ENCODE results near the gene RGS6.

RGS6 gene

GRCh38 chr14:72094844-72095582 is 162.8 kb downstream of the RGS6 start:
- no peak for DNase-seq (ENCODE audit: low read depth in 2 of 2)
- TF ChIP-seq, protein P1, sequence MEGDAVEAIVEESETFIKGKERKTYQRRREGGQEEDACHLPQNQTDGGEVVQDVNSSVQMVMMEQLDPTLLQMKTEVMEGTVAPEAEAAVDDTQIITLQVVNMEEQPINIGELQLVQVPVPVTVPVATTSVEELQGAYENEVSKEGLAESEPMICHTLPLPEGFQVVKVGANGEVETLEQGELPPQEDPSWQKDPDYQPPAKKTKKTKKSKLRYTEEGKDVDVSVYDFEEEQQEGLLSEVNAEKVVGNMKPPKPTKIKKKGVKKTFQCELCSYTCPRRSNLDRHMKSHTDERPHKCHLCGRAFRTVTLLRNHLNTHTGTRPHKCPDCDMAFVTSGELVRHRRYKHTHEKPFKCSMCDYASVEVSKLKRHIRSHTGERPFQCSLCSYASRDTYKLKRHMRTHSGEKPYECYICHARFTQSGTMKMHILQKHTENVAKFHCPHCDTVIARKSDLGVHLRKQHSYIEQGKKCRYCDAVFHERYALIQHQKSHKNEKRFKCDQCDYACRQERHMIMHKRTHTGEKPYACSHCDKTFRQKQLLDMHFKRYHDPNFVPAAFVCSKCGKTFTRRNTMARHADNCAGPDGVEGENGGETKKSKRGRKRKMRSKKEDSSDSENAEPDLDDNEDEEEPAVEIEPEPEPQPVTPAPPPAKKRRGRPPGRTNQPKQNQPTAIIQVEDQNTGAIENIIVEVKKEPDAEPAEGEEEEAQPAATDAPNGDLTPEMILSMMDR (IDR thresholded peaks at IDR 0.05; ENCODE audit: low read depth, low read length): no peak
- H3K4me3 ChIP-seq (replicated peaks in 1 of 2; ENCODE audit: low read depth in 2 of 2, low read length in 2 of 2): no peak overlapping the region

DNA sequence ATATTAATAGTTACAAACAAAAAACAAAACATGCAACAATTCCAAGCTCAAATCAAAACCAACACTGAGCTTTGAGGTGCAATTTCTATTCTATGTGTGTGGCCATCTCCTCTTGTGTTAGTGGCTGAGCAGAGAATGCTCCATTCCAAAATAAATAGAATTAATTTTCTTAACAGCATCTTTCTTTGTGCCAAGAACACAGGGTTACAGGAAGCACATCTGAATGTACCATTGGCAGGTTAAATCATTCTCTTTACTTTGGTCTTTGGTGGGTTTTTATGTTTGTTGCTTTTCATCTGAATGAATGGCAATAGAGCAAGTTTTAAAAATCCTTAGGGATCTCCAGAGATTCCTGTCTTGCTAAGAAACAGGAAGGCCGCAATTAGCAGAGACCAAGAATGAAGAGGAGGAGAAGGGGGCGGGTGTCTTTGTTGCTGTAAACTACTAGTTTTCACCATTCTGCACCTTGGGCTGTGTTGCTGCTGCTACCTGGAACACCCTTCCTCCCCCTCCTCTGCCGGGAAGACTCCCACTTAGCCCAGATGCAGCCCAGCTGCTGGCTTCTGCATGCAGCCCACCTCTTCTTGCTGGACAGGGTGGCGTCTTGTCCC is 165.0 kb downstream of the RGS6 start:
- DNase-seq (ENCODE audit: low read depth in 2 of 2): no peak
- H3K4me3 ChIP-seq (replicated peaks in 1 of 2; ENCODE audit: low read depth in 2 of 2, low read length in 2 of 2): no peak overlapping the region
- TF ChIP-seq, protein P1 (IDR thresholded peaks at IDR 0.05; ENCODE audit: low read depth, low read length): no peak

GRCh38 chr14:72098210-72098609 is 166.0 kb downstream of the RGS6 start:
- no peak overlapping the region for H3K4me3 ChIP-seq (replicated peaks in 1 of 2; ENCODE audit: low read depth in 2 of 2, low read length in 2 of 2)
- TF ChIP-seq, protein P1 (IDR thresholded peaks at IDR 0.05; ENCODE audit: low read depth, low read length): no peak
- DNase-seq (ENCODE audit: low read depth in 2 of 2): no peak

- TF ChIP-seq, protein P1 (IDR thresholded peaks at IDR 0.05; ENCODE audit: low read depth, low read length): no peak
- no peak for DNase-seq (ENCODE audit: low read depth in 2 of 2)
- no peak overlapping the region for H3K4me3 ChIP-seq (replicated peaks in 1 of 2; ENCODE audit: low read depth in 2 of 2, low read length in 2 of 2)
These were observed 167.3 kb downstream of the RGS6 start for GRCh38 chr14:72099566-72099965.

DNA sequence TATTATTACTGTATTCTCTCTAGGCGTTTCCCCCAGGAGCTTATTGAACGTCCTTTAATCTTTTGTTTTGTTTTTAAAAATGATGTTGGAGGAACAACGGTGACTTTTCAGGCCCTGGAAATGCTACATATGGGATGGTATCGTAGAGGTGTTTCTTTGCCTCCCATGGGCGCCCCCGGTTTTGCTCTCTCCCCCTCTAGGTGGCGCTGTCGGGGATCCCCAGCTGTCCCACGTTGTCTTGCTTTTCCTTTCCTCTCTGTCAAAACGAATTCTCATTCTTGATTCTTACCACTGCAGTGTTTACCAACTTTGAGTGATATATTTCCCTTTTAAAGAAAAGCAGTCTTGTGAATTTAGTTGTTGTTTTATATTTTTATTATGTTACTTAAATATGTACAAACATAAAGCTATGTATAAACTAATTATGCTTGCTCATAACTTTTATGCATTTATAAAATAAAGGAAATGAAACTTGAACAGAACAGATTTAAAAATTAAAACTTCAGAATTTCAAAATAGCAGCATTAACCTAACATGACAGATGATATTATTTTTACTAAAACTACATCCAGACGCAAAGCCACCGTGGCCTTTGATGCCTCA is 171.9 kb downstream of the RGS6 start:
- DNase-seq (ENCODE audit: low read depth in 2 of 2): no peak
- TF ChIP-seq, protein P1 (IDR thresholded peaks at IDR 0.05; ENCODE audit: low read depth, low read length): peak; percentile 23
- H3K4me3 ChIP-seq (replicated peaks in 1 of 2; ENCODE audit: low read depth in 2 of 2, low read length in 2 of 2): no peak overlapping the region

DNA sequence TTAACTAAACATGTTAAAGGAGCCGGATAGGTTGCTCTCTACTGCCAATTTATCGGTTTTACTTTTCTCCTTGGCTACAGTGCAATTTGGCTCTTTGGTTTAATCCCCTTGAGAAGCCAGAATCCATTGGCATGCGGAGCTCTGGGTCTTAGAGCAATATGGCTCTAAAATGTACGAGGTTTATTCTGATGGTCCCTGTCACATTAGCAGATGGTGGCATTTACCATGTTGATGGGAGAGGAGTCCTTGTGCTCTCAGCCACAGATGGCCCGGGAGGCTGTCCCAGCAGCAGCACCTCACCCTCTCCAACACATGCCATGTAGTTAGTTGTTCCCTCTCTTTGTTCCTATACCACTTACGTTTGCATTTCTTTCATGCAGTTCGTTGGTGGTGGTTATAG is 179.7 kb downstream of the RGS6 start:
- TF ChIP-seq, protein P1 (IDR thresholded peaks at IDR 0.05; ENCODE audit: low read depth, low read length): no peak
- DNase-seq (ENCODE audit: low read depth in 2 of 2): no peak
- H3K4me3 ChIP-seq (replicated peaks in 1 of 2; ENCODE audit: low read depth in 2 of 2, low read length in 2 of 2): no peak overlapping the region
